ENCODE data around the gene LAMP5. TPM values are rescaled to one million over a fixed set of nuclear protein-coding genes. Genes with fewer than 3 reads are reported as not detected.
A peak's percentile ranks its signal among the peaks of the same experiment; 100 is the strongest.

The LAMP5 gene
- total and polyA plus RNA-seq, 12 donors: 0.35 to 6.6 (median 1.4) TPM

DNA sequence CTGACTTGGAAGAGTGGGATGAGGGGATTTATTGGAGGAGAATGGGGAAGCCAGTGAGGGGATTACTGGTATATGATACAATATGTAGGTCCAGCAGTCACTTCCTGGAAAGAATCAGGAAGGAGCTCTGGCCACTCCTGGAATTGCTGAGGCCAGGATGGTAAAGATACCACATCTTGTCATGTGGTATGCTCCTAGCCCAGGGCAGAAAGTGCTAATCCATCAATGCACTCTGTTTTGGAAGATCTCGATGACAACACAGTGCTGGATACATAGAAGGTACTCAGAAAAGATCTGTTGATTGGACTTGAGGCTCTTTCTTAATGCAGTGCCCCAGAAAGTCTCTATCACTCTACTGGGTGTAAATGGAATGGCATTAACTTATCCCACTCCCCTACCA, 52.6 kb downstream of the LAMP5 start:
- intact Hi-C loops (cut with DNase I): no loop called here
- no peaks in the 10 kb centered on the region for H3K9me3 ChIP-seq (replicated peaks in 1 of 3)
- H3K4me3 ChIP-seq: peak overlapping the region in 1 of 4 donors; percentile 16
- no peak overlapping the region for H3K27ac ChIP-seq
- no peaks in the 10 kb centered on the region for H3K27me3 ChIP-seq
- no peaks in the 10 kb centered on the region for H3K36me3 ChIP-seq (replicated peaks in 1 of 2)
- 80 to 93% methylated on average over 1 of the region's 1 CpG; no CpG with 5 or more reads in 2 of the 4 donors for WGBS, 4 donors
- no peaks in the 10 kb centered on the region for H3K4me1 ChIP-seq (replicated peaks in 1 of 2)
- DNase-seq: no peak
- TF ChIP-seq CTCF (IDR thresholded peaks at IDR 0.05) (no peak), POLR2A (IDR thresholded peaks at IDR 0.05) (no peak)

GRCh38 chr20:9570612-9571011, 56.2 kb downstream of the LAMP5 start:
- Histone ChIP-seq H3K4me1 (replicated peaks in 1 of 2) (no peaks in the 10 kb centered on the region), H3K4me3 (no peak overlapping the region), H3K36me3 (replicated peaks in 1 of 2) (no peaks in the 10 kb centered on the region), H3K27me3 (no peaks in the 10 kb centered on the region), H3K9me3 (replicated peaks in 1 of 3) (no peaks in the 10 kb centered on the region), H3K27ac (no peak overlapping the region)
- no peak for TF ChIP-seq POLR2A (IDR thresholded peaks at IDR 0.05)
- no peak for TF ChIP-seq CTCF (IDR thresholded peaks at IDR 0.05)
- WGBS, 4 donors: 83 to 89% (median 87%) methylated on average over 2 of the region's 2 CpGs
- DNase-seq: no peak
- intact Hi-C loops (cut with DNase I): no loop called here

DNA sequence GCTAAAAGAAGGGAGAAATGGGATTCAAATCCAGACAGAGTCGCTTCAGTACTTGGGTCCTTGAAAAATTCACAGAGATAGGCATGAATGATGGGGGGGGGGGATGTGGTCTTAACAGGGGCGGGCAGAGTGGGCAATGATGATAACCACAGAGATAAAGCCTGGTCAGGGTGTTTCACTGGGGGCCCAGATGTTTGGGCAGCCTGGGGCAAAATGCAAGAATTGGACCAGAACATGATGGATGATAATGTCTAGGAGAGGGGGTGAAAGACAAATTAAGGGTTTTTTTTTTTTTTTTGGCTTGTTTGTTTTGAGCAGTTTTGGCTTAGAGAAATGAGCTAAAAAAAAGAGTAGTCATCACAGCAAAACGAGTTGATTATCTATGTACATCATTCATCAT, 57.4 kb downstream of the LAMP5 start:
- whole genome bisulfite sequencing, 4 donors: 58 to 63% (median 59%) methylated on average over 3 of the region's 3 CpGs
- TF ChIP-seq POLR2A (IDR thresholded peaks at IDR 0.05): no peak
- TF ChIP-seq CTCF (IDR thresholded peaks at IDR 0.05): no peak

GRCh38 chr20:9572670-9573069, 58.3 kb downstream of the LAMP5 start:
- intact Hi-C loops (cut with DNase I): no loop called here
- TF ChIP-seq POLR2A (IDR thresholded peaks at IDR 0.05) (no peak), CTCF (IDR thresholded peaks at IDR 0.05) (no peak)
- no peak for DNase-seq
- H3K4me3 ChIP-seq: no peak overlapping the region
- no peaks in the 10 kb centered on the region for H3K4me1 ChIP-seq (replicated peaks in 1 of 2)
- H3K36me3 ChIP-seq (replicated peaks in 1 of 2): no peaks in the 10 kb centered on the region
- no peak overlapping the region for H3K27ac ChIP-seq
- no peaks in the 10 kb centered on the region for H3K27me3 ChIP-seq
- WGBS, 4 donors: 32 to 55% (median 46%) methylated on average over 2 of the region's 2 CpGs
- no peaks in the 10 kb centered on the region for H3K9me3 ChIP-seq (replicated peaks in 1 of 3)

More for the DNA sequence above, 57.4 kb downstream of the LAMP5 start:
- Histone ChIP-seq H3K27ac (no peak overlapping the region), H3K9me3 (replicated peaks in 1 of 3) (no peaks in the 10 kb centered on the region), H3K27me3 (no peaks in the 10 kb centered on the region), H3K36me3 (replicated peaks in 1 of 2) (no peaks in the 10 kb centered on the region), H3K4me1 (replicated peaks in 1 of 2) (no peaks in the 10 kb centered on the region), H3K4me3 (no peak overlapping the region)
- no peak for DNase-seq
- intact Hi-C loops (cut with DNase I): no loop called here
